ENCODE results near the gene MAPK4.
"Not testable (repeated sequence)": the region's sequence is repeated elsewhere in the genome, so short reads cannot be mapped to it uniquely, and the experiment has no call there.

The MAPK4 gene

GRCh38 chr18:50573679-50574078, 13.8 kb downstream of the MAPK4 start:
- DNase-seq (ENCODE audit: low read depth, low spot score) = no peak

- no peak for DNase-seq (ENCODE audit: low read depth, low spot score)
Observed at GRCh38 chr18:50578030-50578429, 18.1 kb downstream of the MAPK4 start.

GRCh38 chr18:50578651-50579050, 18.8 kb downstream of the MAPK4 start:
- no peak for DNase-seq (ENCODE audit: low read depth, low spot score)

DNA sequence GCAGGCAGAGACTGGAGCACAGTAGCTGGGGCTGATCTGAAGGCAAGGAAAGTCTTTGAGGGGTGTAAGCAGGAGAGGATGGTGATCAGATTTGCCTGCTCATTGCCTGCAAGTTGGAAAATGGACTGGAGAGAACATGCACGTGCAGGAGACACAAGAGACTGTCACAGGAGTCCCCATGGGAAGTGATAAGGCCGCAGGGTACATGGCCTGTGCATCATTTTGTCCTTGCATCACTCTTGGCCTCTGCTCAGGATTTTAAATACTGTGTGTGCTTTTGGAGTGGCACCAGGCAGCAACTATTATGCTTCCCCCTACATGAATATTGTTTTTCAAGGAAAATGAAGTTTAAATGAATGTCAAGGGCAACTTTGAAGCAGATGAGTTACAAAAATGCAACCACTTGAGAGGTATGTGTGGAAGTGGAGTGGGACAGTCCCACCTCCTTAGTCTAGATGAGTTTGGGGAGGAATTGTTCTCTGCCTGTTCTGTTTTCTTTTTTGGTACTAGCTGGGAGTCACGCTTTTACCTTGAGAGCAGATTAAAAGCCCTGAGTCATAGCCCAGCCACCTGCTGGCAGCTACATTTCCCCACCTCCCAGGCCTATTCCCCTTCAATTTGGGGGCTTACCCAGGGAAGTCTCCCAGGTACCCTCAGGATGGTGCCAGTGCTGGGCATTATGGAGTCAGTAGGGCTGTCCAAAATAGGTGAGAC, 19.3 kb downstream of the MAPK4 start:
- DNase-seq (ENCODE audit: low read depth, low spot score) = no peak

GRCh38 chr18:50581517-50581916, 21.6 kb downstream of the MAPK4 start:
- DNase-seq (ENCODE audit: low read depth, low spot score) = no peak

DNA sequence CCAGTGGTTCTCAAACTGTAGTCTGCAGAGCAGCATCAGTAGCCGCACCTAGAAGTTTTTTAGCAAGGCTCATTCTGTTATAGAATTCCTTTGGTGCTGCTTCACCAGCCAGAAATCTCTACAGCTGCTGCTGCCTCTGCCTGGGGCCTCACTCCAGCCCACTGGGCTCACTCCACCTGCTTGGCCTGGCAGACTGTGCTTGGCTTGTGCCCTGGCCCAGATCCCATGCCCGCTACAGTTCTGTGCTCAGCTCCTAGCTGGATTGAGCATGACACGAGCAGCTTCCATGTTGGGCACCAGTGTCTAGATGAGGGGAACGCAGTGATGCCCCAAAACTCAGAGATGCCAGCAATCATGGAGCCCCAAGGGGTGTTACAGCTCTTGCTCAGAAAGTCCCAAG, 22.6 kb downstream of the MAPK4 start:
- DNase-seq (ENCODE audit: low read depth, low spot score) = no peak

- DNase-seq (ENCODE audit: low read depth, low spot score) = no peak
Observed at GRCh38 chr18:50586710-50587109, 26.8 kb downstream of the MAPK4 start.

- no peak for DNase-seq (ENCODE audit: low read depth, low spot score)
Observed at GRCh38 chr18:50590593-50590992, 30.7 kb downstream of the MAPK4 start.

DNA sequence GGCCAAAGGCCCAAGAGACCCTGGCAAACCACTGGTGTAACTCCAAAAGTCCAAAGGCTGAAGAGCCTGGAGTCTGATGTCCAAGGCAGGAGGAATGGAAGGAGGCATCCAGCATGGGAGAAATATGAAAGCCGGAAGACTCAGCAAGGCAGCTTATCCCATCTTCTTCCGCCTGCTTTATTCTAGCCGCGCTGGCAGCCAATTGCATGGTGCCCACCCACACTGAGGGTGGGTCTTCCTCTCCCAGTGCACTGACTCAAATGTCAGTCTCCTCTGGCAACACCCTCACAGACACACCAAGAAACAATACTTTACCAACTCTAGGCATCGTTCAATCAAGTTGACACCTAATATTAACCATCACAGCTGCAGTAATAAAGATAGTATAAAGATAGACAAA, 34.1 kb downstream of the MAPK4 start:
- no peak for DNase-seq (ENCODE audit: low read depth, low spot score)

- no peak for DNase-seq (ENCODE audit: low read depth, low spot score)
Observed at GRCh38 chr18:50594942-50595341, 35.1 kb downstream of the MAPK4 start.

DNA sequence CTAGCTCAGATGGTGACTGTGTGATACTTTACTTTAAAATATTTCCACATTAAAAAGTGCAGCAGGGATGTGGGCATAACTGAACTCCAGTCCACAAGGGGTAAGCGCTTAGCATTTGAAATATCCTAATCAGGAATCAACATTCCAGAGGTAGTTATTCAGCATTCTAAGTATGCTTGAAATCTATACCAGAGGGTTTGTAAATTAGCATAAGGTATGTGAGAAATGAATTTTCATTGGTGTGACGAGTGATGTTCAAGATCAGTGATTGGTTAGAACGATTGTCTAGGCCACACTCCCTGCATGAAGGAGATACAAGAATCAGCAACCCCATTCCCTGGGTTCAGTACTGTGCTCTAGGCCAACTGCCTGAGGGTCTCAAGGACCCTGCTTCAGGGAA, 42.6 kb downstream of the MAPK4 start:
- DNase-seq (ENCODE audit: low read depth, low spot score) = no peak

GRCh38 chr18:50606609-50607008, 46.7 kb downstream of the MAPK4 start:
- DNase-seq (ENCODE audit: low read depth, low spot score) = no peak

GRCh38 chr18:50607378-50607926, 47.6 kb downstream of the MAPK4 start:
- DNase-seq (ENCODE audit: low read depth, low spot score) = no peak

DNA sequence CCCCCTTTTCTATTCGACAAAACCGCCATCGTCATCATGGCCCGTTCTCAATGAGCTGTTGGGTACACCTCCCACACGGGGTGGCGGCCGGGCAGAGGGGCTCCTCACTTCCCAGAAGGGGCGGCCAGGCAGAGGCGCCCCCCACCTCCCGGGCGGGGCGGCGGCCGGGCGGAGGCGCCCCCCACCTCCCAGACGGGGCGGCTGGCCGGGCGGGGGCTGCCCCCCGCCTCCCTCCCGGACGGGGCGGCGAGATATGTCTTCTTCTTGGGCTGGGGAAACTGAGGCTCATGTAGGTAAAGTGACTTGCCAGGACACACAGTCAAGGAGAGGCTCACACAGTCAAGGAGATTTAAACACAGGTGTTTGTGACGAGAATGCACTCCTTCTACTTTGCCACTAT, 49.3 kb downstream of the MAPK4 start:
- not testable (repeated sequence) for DNase-seq (ENCODE audit: low read depth, low spot score)

- no peak for DNase-seq (ENCODE audit: low read depth, low spot score)
Observed at GRCh38 chr18:50610349-50610748, 50.5 kb downstream of the MAPK4 start.

DNA sequence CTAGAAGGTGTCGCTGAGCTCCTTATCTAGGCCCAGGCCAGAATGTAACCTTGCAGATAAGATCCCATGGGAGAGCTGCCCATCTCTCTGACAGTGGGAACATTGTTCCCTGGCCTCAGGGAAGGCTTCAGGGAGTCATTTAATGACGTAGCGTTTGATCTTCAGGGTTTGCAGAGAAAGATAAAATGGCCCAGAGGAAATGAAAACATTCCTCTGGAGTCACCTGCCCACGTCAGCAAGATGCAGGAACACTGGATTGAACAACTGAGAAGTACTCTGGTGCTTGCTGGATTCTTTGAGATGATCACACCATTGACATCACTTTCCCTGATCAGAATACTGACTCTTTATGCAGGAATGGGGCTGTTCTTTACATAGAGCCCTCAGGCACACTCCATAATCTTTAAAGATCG, 51.6 kb downstream of the MAPK4 start:
- DNase-seq (ENCODE audit: low read depth, low spot score) = no peak

- DNase-seq (ENCODE audit: low read depth, low spot score) = no peak
Observed at GRCh38 chr18:50614838-50615237, 55.0 kb downstream of the MAPK4 start.

GRCh38 chr18:50616484-50617048, 56.7 kb downstream of the MAPK4 start:
- DNase-seq (ENCODE audit: low read depth, low spot score) = no peak

DNA sequence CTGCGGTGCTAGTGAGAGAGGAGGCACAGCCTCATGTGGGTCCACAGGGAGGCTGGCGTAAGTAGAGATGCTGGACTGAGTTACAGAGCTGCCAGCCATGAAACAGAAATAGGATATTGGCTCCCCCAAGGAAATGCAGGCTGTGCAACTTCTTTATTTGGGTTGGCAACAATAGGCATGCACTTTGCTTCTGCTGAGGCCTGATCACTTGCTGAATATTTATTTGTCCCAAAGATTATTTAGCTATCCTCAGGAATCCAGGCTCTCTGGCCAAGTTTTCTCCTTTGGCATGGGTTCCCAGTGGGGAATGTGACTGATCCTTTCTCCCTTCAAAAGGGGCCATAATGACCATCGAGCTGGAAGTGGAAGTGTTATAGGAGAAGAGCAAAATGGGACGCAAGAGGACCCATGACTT, 60.0 kb downstream of the MAPK4 start:
- no peak for DNase-seq (ENCODE audit: low read depth, low spot score)

GRCh38 chr18:50620319-50620718, 60.4 kb downstream of the MAPK4 start:
- no peak for DNase-seq (ENCODE audit: low read depth, low spot score)

DNA sequence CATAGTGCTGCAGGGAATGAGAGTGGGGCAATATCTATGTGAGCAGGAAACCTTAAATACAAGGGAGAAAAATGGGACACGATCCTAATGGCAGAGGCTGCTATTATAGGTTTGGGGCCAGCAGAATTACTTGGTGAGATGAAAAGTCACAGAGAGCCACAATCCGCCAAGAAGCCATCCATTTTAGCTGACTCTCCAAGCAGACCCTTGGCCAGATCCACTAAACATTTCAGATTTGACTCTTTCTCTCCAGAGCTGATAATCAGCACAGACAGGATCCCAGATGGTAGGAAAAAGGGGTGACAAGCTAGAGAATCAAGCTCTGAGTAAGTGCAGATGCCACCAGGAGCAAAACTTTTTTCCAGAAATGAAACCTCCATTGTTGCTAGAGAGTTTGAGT, 61.5 kb downstream of the MAPK4 start:
- DNase-seq (ENCODE audit: low read depth, low spot score) = no peak

GRCh38 chr18:50622320-50622719, 62.4 kb downstream of the MAPK4 start:
- no peak for DNase-seq (ENCODE audit: low read depth, low spot score)

GRCh38 chr18:50622865-50623393, 63.0 kb downstream of the MAPK4 start:
- DNase-seq (ENCODE audit: low read depth, low spot score) = no peak

Data from iPS DF 19.7 (cell line).